GM12878 (cell line): ENCODE measurements around the gene PTPRM. TPM values are rescaled to one million over a fixed set of nuclear protein-coding genes. Genes with fewer than 3 reads are reported as not detected.

Experiments
- ATAC-seq: fragments of 200-7000 bp; cut with Tn5 transposase; 3 replicates; pipeline ENCODE4 v1.9.1; 2020; ENCODE audit warnings: mild to moderate bottlenecking, moderate library complexity
- BruUV-seq: library from RNA; stranded (reverse); fragments of 400-500 nt; replicated peaks from 2 replicates; lab custom pipeline; 2021; lab: Mats Ljungman, UMichigan
- CTCF ChIA-PET: fragments of 300-600 bp; sonication (Branson Sonifier 250); formaldehyde crosslinking; extraction: SDS; loops from one replicate; lab custom pipeline; 2021; ENCODE audit warnings: inconsistent platforms; lab: Yijun Ruan, JAX
- POLR2A ChIA-PET: fragments of 350-600 bp; formaldehyde crosslinking; extraction: SDS; loops from one replicate; lab custom pipeline; 2021; ENCODE audit warnings: inconsistent platforms; lab: Charles Lee
- RAD21 ChIA-PET: fragments of 300-600 bp; sonication (Branson Sonifier 250); formaldehyde crosslinking; loops from one replicate; lab custom pipeline; 2023; ENCODE audit warnings: antibody characterized with exemption; ENCODE audit not compliant: unreplicated experiment; lab: Charles Lee
- SMC1A ChIA-PET: fragments of 300-600 bp; sonication (Branson Sonifier 250); formaldehyde crosslinking; loops from one replicate; lab custom pipeline; 2023; ENCODE audit not compliant: unreplicated experiment, uncharacterized antibody; lab: Charles Lee
- DNase-seq: peaks from one replicate; pipeline ENCODE4 v3.0.0-alpha.2; 2011; ENCODE audit warnings: low read depth, low spot score
- FAIRE-seq: peaks from 3 replicates; lab custom pipeline; 2011; peaks lifted over from hg19 to GRCh38; lab: Jason Lieb, UNC
- H2AFZ ChIP-seq: 2 replicates; pipeline ENCODE4 v1.6.0; 2011; ENCODE audit warnings: low read depth, low read length, control low read depth; ENCODE audit not compliant: control insufficient read depth
- H3K27ac ChIP-seq: 2 replicates; pipeline ENCODE4 v1.5.1; 2011; ENCODE audit warnings: control low read depth; ENCODE audit not compliant: control insufficient read depth, insufficient read depth
- H3K27me3 ChIP-seq, 2 experiments: replicated peaks in 1 of 2; 2 replicates each; pipeline versions ENCODE4 v1.6.0 to v1.6.1; 2011; ENCODE audit warnings: low read length in 1 of 2; ENCODE audit not compliant: control insufficient read depth in 2 of 2, insufficient read depth in 2 of 2
- H3K36me3 ChIP-seq, 2 experiments: 2 replicates each; pipeline ENCODE4 v1.5.1; 2011; ENCODE audit warnings: low read length in 1 of 2; ENCODE audit not compliant: control insufficient read depth in 2 of 2, insufficient read depth in 2 of 2
- H3K4me1 ChIP-seq: 2 replicates; pipeline ENCODE4 v1.6.1; 2011; ENCODE audit warnings: mild to moderate bottlenecking, low read length, moderate library complexity, mixed read lengths; ENCODE audit not compliant: control insufficient read depth, insufficient read depth
- H3K4me2 ChIP-seq: 2 replicates; pipeline ENCODE4 v1.6.0; 2011; ENCODE audit warnings: control low read depth; ENCODE audit not compliant: control insufficient read depth, insufficient read depth
- H3K4me3 ChIP-seq: fragments of 200-600 bp; sonication (generic); 2 replicates; pipeline ENCODE4 v1.5.1; 2016
- H3K79me2 ChIP-seq: 2 replicates; pipeline ENCODE4 v1.6.0; 2011; ENCODE audit warnings: low read length; ENCODE audit not compliant: control insufficient read depth, insufficient read depth
- H3K9ac ChIP-seq: 2 replicates; pipeline ENCODE4 v1.8.0; 2011; ENCODE audit warnings: low read length, control low read depth, mixed read lengths; ENCODE audit not compliant: control insufficient read depth, insufficient read depth
- H3K9me3 ChIP-seq: replicated peaks from 3 replicates; pipeline ENCODE4 v1.5.1; 2011; ENCODE audit warnings: mild to moderate bottlenecking, low read length; ENCODE audit not compliant: control insufficient read depth, insufficient read depth
- H4K20me1 ChIP-seq: 2 replicates; pipeline ENCODE4 v1.6.0; 2011; ENCODE audit not compliant: control insufficient read depth, insufficient read depth
- BRCA1 ChIP-seq: IDR thresholded peaks from 2 replicates; pipeline ENCODE4 v1.6.1; 2011; ENCODE audit warnings: low read depth, low read length, improper control_type of control experiment
- CEBPB ChIP-seq, 2 experiments: fragments of 150-350 bp in 1 of 2; IDR thresholded peaks; 2 replicates each; pipeline ENCODE4 v1.6.1; 2012 to 2014; ENCODE audit warnings: low read depth in 2 of 2, low read length in 2 of 2, borderline replicate concordance in 1 of 2, inconsistent platforms in 1 of 2
- CHD1 ChIP-seq: IDR thresholded peaks from 2 replicates; pipeline ENCODE4 v1.6.1; 2012; ENCODE audit warnings: low read depth, low read length, improper control_type of control experiment
- CTCF ChIP-seq, 3 experiments: IDR thresholded peaks in 2 of 3; conservative IDR thresholded peaks in 1 of 3; 2 replicates each; pipeline ENCODE4 v1.5.1; 2011; ENCODE audit warnings: low read depth in 3 of 3, low read length in 3 of 3, mild to moderate bottlenecking in 3 of 3, control low read depth in 2 of 3, moderate library complexity in 2 of 3, inconsistent platforms in 1 of 3, mixed read lengths in 1 of 3; ENCODE audit not compliant: control insufficient read depth in 2 of 3, insufficient read depth in 1 of 3; ENCODE audit errors: extremely low read depth in 1 of 3
- EP300 ChIP-seq, 2 experiments: fragments of 150-350 bp in 1 of 2; IDR thresholded peaks; 2 replicates each; pipeline ENCODE4 v1.6.1; 2011 to 2012; ENCODE audit warnings: low read depth in 2 of 2, low read length in 2 of 2, borderline replicate concordance in 1 of 2, improper control_type of control experiment in 1 of 2, inconsistent platforms in 1 of 2; ENCODE audit not compliant: control insufficient read depth in 1 of 2
- ESRRA ChIP-seq: IDR thresholded peaks from 2 replicates; pipeline ENCODE4 v1.6.1; 2012; ENCODE audit warnings: mild to moderate bottlenecking, low read length, improper control_type of control experiment
- JUNB ChIP-seq: IDR thresholded peaks from 2 replicates; pipeline ENCODE4 v1.6.1; 2016; ENCODE audit warnings: antibody characterized with exemption, mild to moderate bottlenecking
- KDM1A ChIP-seq: fragments of 200-600 bp; sonication (generic); IDR thresholded peaks from 2 replicates; pipeline ENCODE4 v1.6.1; 2016; ENCODE audit warnings: borderline replicate concordance
- MXI1 ChIP-seq: fragments of 150-350 bp; IDR thresholded peaks from 2 replicates; pipeline ENCODE4 v1.6.1; 2011; ENCODE audit warnings: low read depth, mild to moderate bottlenecking, inconsistent platforms, low read length, improper control_type of control experiment
- PAX5 ChIP-seq: IDR thresholded peaks from 2 replicates; pipeline ENCODE4 v1.6.1; 2011; ENCODE audit warnings: low read depth, low read length, borderline replicate concordance
- PKNOX1 ChIP-seq: fragments of 450-650 bp; IDR thresholded peaks from 2 replicates; pipeline ENCODE4 v1.6.1; 2016; ENCODE audit warnings: mild to moderate bottlenecking
- RUNX3 ChIP-seq: IDR thresholded peaks from 2 replicates; pipeline ENCODE4 v1.6.1; 2012; ENCODE audit warnings: low read length, inconsistent platforms
- SREBF1 ChIP-seq: IDR thresholded peaks from 2 replicates; pipeline ENCODE4 v1.6.1; 2012; ENCODE audit warnings: mild to moderate bottlenecking, low read length
- SREBF2 ChIP-seq: IDR thresholded peaks from 2 replicates; pipeline ENCODE4 v1.6.1; 2012; ENCODE audit warnings: mild to moderate bottlenecking, low read length
- TBL1XR1 ChIP-seq: IDR thresholded peaks from 2 replicates; pipeline ENCODE4 v1.6.1; 2012; ENCODE audit warnings: low read depth, low read length, improper control_type of control experiment
- ZBTB11 ChIP-seq: fragments of 450-650 bp; formaldehyde crosslinking; IDR thresholded peaks from 2 replicates; pipeline ENCODE4 v1.5.0; 2022; ENCODE audit warnings: mild to moderate bottlenecking, missing genetic modification characterization
- ZNF207 ChIP-seq: fragments of 450-650 bp; IDR thresholded peaks from 2 replicates; pipeline ENCODE4 v1.6.1; 2014; ENCODE audit warnings: antibody characterized with exemption, mild to moderate bottlenecking, borderline replicate concordance
- ZNF217 ChIP-seq: fragments of 450-650 bp; IDR thresholded peaks from 2 replicates; pipeline ENCODE4 v1.6.1; 2017; ENCODE audit warnings: antibody characterized with exemption, mild to moderate bottlenecking
- WGBS: methylation state at CpG from one replicate; pipeline ENCODE4 v1.1.6; 2016; ENCODE audit warnings: low lambda C conversion rate; ENCODE audit not compliant: insufficient replicate concordance, insufficient coverage; ENCODE audit errors: missing lambda C conversion rate; 5-methylcytosine and 5-hydroxymethylcytosine counted together
- in situ Hi-C: fragments of 300-500 bp; cut with MboI; formaldehyde crosslinking; loops from 9 replicates; pipeline ENCODE4 v1.14.3; 2018; ENCODE audit warnings: mixed read lengths
- intact Hi-C: fragments of 100-400 bp; cut with micrococcal nuclease; formaldehyde crosslinking; loops from one replicate; pipeline ENCODE4 v1.14.2; 2022; ENCODE audit not compliant: unreplicated experiment
- polyA plus RNA-seq, 11 experiments: library from polyadenylated mRNA; depleted of rRNA in 4 of 11; unstranded in 6 of 11; stranded (reverse) in 5 of 11; fragments of >200 nt; fragmentation: Nextera tagmentation in 4 of 11; fragmentation: Illumina TruSeq in 1 of 11; extraction: Ambion mirVana in 4 of 11; extraction: Trizol in 1 of 11; gene quantifications; 1 replicate in 1 of 11; 2 replicates in 10 of 11; pipeline versions ENCODE4 v1.2.1 to v1.2.3, GENCODE V29; 2011 to 2016; ENCODE audit warnings: inconsistent platforms in 2 of 11, missing spikeins in 2 of 11, low read depth in 1 of 11
- total RNA-seq, 4 experiments: library from RNA; depleted of rRNA in 3 of 4; stranded (reverse); fragments of >200 nt in 3 of 4; fragmentation: Illumina TruSeq in 1 of 4; extraction: Trizol in 1 of 4; gene quantifications; 2 replicates each; pipeline versions ENCODE4 v1.2.1 to v1.2.3, GENCODE V29; 2013 to 2021

PTPRM gene
- total and polyA plus RNA-seq, 10 of the 15 experiments (the other 5 are each of a cell fraction or from before 2014, with no cell fraction given) = 0.07 to 22.6 (median 0.60) TPM

GRCh38 chr18:8350628-8351027, 783.5 kb downstream of the PTPRM start (continued):
- no peak for TF ChIP-seq ZBTB11
- no peak for TF ChIP-seq RUNX3
- TF ChIP-seq PAX5 = no peak
- TF ChIP-seq CTCF (IDR thresholded peaks at IDR 0.05 in 2 of 3, conservative IDR thresholded peaks at IDR 0.05 in 1 of 3; ENCODE audit: control insufficient read depth in 2 of 3, extremely low read depth in 1 of 3, insufficient read depth in 1 of 3, low read depth in 3 of 3, low read length in 3 of 3) = no peak

GRCh38 chr18:8351161-8351560, 784.0 kb downstream of the PTPRM start:
- no TSS peak for BruUV-seq
- in situ Hi-C loops = no loop called here
- WGBS = 2% methylated on average over 3 of the region's 3 CpGs

More at GRCh38 chr18:8351161-8351560, 784.0 kb downstream of the PTPRM start:
- ATAC-seq (no peak), DNase-seq (no peak), FAIRE-seq (no peak)
- no peak overlapping the region for H2AFZ ChIP-seq
- H4K20me1 ChIP-seq = no peaks in the 10 kb centered on the region
- ChIA-PET POLR2A (no interaction called here), RAD21 (no interaction called here), SMC1A (interaction anchor here (1.4 kb wide), 1 partner anchor 10 kb away, joined by 3 read pairs; no protein-coding TSS in a partner anchor), CTCF (interaction anchor here (1.1 kb wide), 1 partner anchor 21 kb away, joined by 4 read pairs; no protein-coding TSS in a partner anchor)
- no peaks in the 10 kb centered on the region for H3K9me3 ChIP-seq
- H3K4me1 ChIP-seq = no peaks in the 10 kb centered on the region
- H3K79me2 ChIP-seq = no peaks in the 10 kb centered on the region
- TF ChIP-seq BRCA1 (no peak), ZNF217 (no peak), ZNF207 (no peak), PAX5 (no peak), KDM1A (no peak), JUNB (no peak), PKNOX1 (no peak), TBL1XR1 (no peak), MXI1 (no peak), SREBF1 (no peak), EP300 (IDR thresholded peaks at IDR 0.05; ENCODE audit: borderline replicate concordance in 1 of 2, control insufficient read depth in 1 of 2, low read depth in 2 of 2, low read length in 2 of 2) (no peak), CEBPB (IDR thresholded peaks at IDR 0.05; ENCODE audit: borderline replicate concordance in 1 of 2, low read depth in 2 of 2, low read length in 2 of 2) (no peak), SREBF2 (no peak), CHD1 (no peak), ESRRA (no peak)
- no peak overlapping the region for H3K9ac ChIP-seq
- H3K36me3 ChIP-seq = no peaks in the 10 kb centered on the region
- intact Hi-C loops = no loop called here
- H3K4me3 ChIP-seq = no peak overlapping the region
- H3K27me3 ChIP-seq = no peaks in the 10 kb centered on the region; a peak in 1 of 4 replicates
- H3K4me2 ChIP-seq = no peak overlapping the region
- H3K27ac ChIP-seq = no peak overlapping the region
